ENCODE results near the gene LIMD2. TPM values are rescaled to one million over a fixed set of nuclear protein-coding genes. Genes with fewer than 3 reads are reported as not detected.

Gene LIMD2
- total RNA-seq, 1 experiment from 2014 or later: 93.5 TPM

DNA sequence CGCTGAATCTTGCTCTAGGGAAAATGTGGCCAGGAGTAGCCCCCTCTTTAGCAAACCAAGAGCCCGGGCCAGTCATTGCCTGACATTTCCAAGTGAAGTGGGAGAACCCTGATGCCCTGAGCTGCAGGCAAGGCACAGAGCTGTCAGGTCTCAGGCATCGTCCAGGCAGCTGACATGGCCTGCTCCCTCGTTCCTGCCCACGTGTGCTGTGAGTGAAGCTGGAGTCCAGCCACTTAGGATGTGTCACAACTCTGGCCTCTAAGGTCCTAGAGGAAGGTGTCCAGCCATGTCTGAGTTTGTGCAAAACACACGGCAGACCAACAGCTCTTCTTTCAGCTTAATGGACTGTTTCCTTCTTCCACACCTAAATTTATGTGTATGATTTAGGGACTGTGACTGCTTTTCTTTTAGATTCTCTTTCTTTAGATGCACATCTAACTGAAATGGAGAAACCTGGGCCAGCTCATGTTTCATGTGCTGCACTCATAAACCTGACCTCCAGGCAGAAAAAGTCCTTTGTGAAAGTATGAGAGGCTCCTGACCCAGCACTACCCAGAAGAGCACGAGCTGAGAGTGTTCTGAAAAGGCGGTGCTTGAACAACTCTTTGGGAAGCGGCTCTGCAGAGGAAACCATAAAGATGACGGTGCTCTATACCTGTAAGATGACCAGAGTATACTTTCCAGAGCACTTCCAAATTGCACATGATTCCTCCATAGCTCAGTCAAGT lies 14.8 kb upstream of the LIMD2 start:
- Histone ChIP-seq H3K18ac (ENCODE audit: insufficient read length, low read depth, low read length) (no peak overlapping the region), H2BK15ac (ENCODE audit: low read depth, low read length) (no peak overlapping the region), H3K79me2 (ENCODE audit: insufficient read depth, low read length) (no peaks in the 10 kb centered on the region), H2BK120ac (ENCODE audit: low read depth, low read length, poor library complexity, severe bottlenecking) (no peak overlapping the region), H4K8ac (replicated peaks; ENCODE audit: insufficient read length, low read depth, low read length) (no peak overlapping the region), H2BK20ac (ENCODE audit: low read depth, low read length, poor library complexity, severe bottlenecking) (no peak overlapping the region), H3K79me1 (ENCODE audit: insufficient read depth, low read depth, low read length, poor library complexity, severe bottlenecking) (no peaks in the 10 kb centered on the region), H3K14ac (ENCODE audit: insufficient read depth, low read length) (no peak overlapping the region; the same call in 1 of the 2 replicates), H3K23ac (ENCODE audit: insufficient read length, low read depth, low read length) (no peak overlapping the region), H3K4me2 (ENCODE audit: insufficient read depth, insufficient read length, low read length) (no peak overlapping the region), H4K91ac (ENCODE audit: insufficient read length, low read depth, low read length) (no peak overlapping the region), H2AFZ (ENCODE audit: low read length) (no peak overlapping the region), H2BK5ac (ENCODE audit: insufficient read length, low read length) (no peak overlapping the region), H3K9me3 (ENCODE audit: control insufficient read depth, low read depth, low read length) (no peaks in the 10 kb centered on the region), H3K4ac (ENCODE audit: low read depth, low read length) (no peak overlapping the region), H3K27me3 (ENCODE audit: insufficient read depth, low read length) (no peaks in the 10 kb centered on the region), H4K5ac (ENCODE audit: insufficient read length, low read depth, low read length) (no peak overlapping the region), H3K56ac (ENCODE audit: insufficient read length, low read depth, low read length) (no peak overlapping the region), H3K4me1 (ENCODE audit: insufficient read depth, low read length) (no peaks in the 10 kb centered on the region), H2AK5ac (ENCODE audit: insufficient read length, low read length) (no peak overlapping the region), H3T11ph (ENCODE audit: low read length) (no peak overlapping the region), H3K27ac (ENCODE audit: insufficient read length, low read depth, low read length) (no peak overlapping the region), H4K20me1 (ENCODE audit: control insufficient read depth, insufficient read depth, insufficient read length) (no peaks in the 10 kb centered on the region), H3K23me2 (ENCODE audit: insufficient read length, low read depth, low read length, poor library complexity, severe bottlenecking) (no peaks in the 10 kb centered on the region), H3K9ac (ENCODE audit: extremely low read depth, insufficient read length, low read length) (no peak overlapping the region), H2BK12ac (ENCODE audit: insufficient read length, low read depth, low read length) (no peak overlapping the region)
- WGBS (ENCODE audit: extremely low coverage, insufficient read length, low lambda C conversion rate): no CpG with 5 or more reads among the region's 10 CpGs
- no peak for DNase-seq
- TF ChIP-seq, protein P1, sequence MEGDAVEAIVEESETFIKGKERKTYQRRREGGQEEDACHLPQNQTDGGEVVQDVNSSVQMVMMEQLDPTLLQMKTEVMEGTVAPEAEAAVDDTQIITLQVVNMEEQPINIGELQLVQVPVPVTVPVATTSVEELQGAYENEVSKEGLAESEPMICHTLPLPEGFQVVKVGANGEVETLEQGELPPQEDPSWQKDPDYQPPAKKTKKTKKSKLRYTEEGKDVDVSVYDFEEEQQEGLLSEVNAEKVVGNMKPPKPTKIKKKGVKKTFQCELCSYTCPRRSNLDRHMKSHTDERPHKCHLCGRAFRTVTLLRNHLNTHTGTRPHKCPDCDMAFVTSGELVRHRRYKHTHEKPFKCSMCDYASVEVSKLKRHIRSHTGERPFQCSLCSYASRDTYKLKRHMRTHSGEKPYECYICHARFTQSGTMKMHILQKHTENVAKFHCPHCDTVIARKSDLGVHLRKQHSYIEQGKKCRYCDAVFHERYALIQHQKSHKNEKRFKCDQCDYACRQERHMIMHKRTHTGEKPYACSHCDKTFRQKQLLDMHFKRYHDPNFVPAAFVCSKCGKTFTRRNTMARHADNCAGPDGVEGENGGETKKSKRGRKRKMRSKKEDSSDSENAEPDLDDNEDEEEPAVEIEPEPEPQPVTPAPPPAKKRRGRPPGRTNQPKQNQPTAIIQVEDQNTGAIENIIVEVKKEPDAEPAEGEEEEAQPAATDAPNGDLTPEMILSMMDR (conservative IDR thresholded peaks at IDR 0.05): no peak
- peaks cover 0 to 30% (median 28%) of the 10 kb centered on the region in 3 experiments; a peak in 5 of 7 replicates for H3K36me3 Mint-ChIP-seq (ENCODE audit: insufficient read depth in 1 of 3, low read depth in 3 of 3)
- H3K4me1 Mint-ChIP-seq: no peaks in the 10 kb centered on the region
- no peaks in the 10 kb centered on the region for H3K9me3 Mint-ChIP-seq
- H3K4me3 Mint-ChIP-seq: no peak overlapping the region
- H3K27ac Mint-ChIP-seq: no peak overlapping the region; a peak in 1 of 7 replicates
- no peaks in the 10 kb centered on the region for H3K27me3 Mint-ChIP-seq (ENCODE audit: low read depth)
